Smooth muscle cell (in vitro differentiated cells): Measurements from ENCODE around the gene VAV2. TPM values are rescaled to one million over a fixed set of nuclear protein-coding genes. Genes with fewer than 3 reads are reported as not detected.

Source experiments
- DNase-seq: peaks from one replicate; lab custom pipeline; 2025; ENCODE audit not compliant: unreplicated experiment; lab: John Stamatoyannopoulos, UW
- H2AFZ ChIP-seq: fragments of 200-600 bp; sonication (generic); 2 replicates; pipeline ENCODE4 v1.6.0; 2016; ENCODE audit warnings: antibody characterized with exemption, low read depth, mild to moderate bottlenecking
- H3F3A ChIP-seq: fragments of 200-600 bp; sonication (generic); 2 replicates; pipeline ENCODE4 v1.6.0; 2017; ENCODE audit warnings: antibody characterized with exemption, low read depth
- H3K27ac ChIP-seq: fragments of 200-600 bp; sonication (generic); 2 replicates; pipeline ENCODE4 v1.5.1; 2016; ENCODE audit warnings: low read depth, mild to moderate bottlenecking
- H3K27me3 ChIP-seq: fragments of 200-600 bp; sonication (generic); 2 replicates; pipeline ENCODE4 v1.6.1; 2016; ENCODE audit warnings: low read depth, mild to moderate bottlenecking
- H3K36me3 ChIP-seq: fragments of 200-600 bp; sonication (generic); 2 replicates; pipeline ENCODE4 v1.5.1; 2016; ENCODE audit warnings: low read depth
- H3K4me1 ChIP-seq: fragments of 200-600 bp; sonication (generic); 2 replicates; pipeline ENCODE4 v1.5.1; 2016; ENCODE audit warnings: low read depth
- H3K4me2 ChIP-seq: fragments of 200-600 bp; sonication (generic); 2 replicates; pipeline ENCODE4 v1.6.0; 2016; ENCODE audit warnings: mild to moderate bottlenecking
- H3K4me3 ChIP-seq: fragments of 200-600 bp; sonication (generic); 2 replicates; pipeline ENCODE4 v1.5.1; 2016; ENCODE audit warnings: mild to moderate bottlenecking
- H3K79me2 ChIP-seq: fragments of 200-600 bp; sonication (generic); 2 replicates; pipeline ENCODE4 v1.6.0; 2016; ENCODE audit warnings: low read depth, mild to moderate bottlenecking
- H3K9ac ChIP-seq: fragments of 200-600 bp; sonication (generic); 2 replicates; pipeline ENCODE4 v1.6.0; 2016; ENCODE audit warnings: low read depth
- H3K9me3 ChIP-seq: fragments of 200-600 bp; sonication (generic); replicated peaks from 2 replicates; pipeline ENCODE4 v1.5.1; 2016; ENCODE audit warnings: low read depth
- H4K20me1 ChIP-seq: fragments of 200-600 bp; sonication (generic); 2 replicates; pipeline ENCODE4 v1.6.0; 2016; ENCODE audit warnings: low read depth
- CTCF ChIP-seq: fragments of 200-600 bp; sonication (generic); IDR thresholded peaks from 2 replicates; pipeline ENCODE4 v1.5.1; 2017; ENCODE audit warnings: borderline replicate concordance, mild to moderate bottlenecking, antibody characterized with exemption; ENCODE audit not compliant: insufficient read depth, poor library complexity, severe bottlenecking
- WGBS: methylation state at CpG from one replicate; pipeline ENCODE4 v1.1.7; 2016; ENCODE audit warnings: low lambda C conversion rate; 5-methylcytosine and 5-hydroxymethylcytosine counted together
- polyA plus RNA-seq: library from polyadenylated mRNA; unstranded; fragments of >200 nt; fragmentation: Nextera tagmentation; extraction: Ambion mirVana; gene quantifications from 2 replicates; pipeline ENCODE4 v1.2.1, GENCODE V29; 2016
- total RNA-seq: library from RNA; depleted of rRNA; stranded (reverse); fragments of >200 nt; gene quantifications from 2 replicates; pipeline ENCODE4 v1.2.3, GENCODE V29; 2014

VAV2 gene
- total and polyA plus RNA-seq, 2 experiments from 2014 or later = 26.2 to 35.3 TPM

DNA sequence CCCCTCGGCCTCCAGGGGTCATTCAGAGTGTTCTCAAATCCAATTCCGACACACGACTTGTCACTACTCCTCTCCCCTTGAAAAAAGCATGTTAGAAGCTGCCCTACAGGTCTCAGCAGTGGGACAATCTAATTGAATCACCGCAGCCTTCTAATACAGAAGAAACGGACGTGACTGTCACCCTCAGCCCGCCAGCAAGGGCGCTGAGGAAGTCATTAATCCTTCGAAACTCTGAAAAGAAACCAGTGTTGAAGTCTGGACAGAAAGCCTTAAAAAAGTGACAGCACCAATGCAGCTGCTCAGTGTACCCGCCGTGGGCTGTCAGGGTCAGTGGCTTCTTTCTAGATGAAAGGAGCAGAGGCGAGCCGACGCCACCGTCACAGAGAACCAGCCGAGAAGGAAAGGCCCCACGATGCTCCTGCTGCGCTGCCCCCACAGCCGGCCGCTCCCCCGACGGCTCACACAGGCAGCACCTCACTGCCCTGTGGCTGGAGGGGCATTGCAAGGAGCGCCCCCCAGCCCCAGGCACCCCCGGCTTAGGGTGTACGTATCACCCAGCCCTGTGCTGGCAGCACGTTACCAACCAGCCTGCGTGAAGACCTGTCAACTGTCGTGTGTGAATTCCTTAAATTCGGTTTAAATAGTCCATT, 38.8 kb upstream of the VAV2 start:
- H2AFZ ChIP-seq = no peak overlapping the region
- H3K79me2 ChIP-seq = no peaks in the 10 kb centered on the region
- no peak overlapping the region for H3K4me2 ChIP-seq
- no peak for DNase-seq
- no peak overlapping the region for H3K27ac ChIP-seq
- no peak overlapping the region for H3K4me3 ChIP-seq
- no peak for TF ChIP-seq CTCF
- peaks cover 5% of the 10 kb centered on the region for H3K4me1 ChIP-seq
- H3F3A ChIP-seq = peaks cover 4% of the 10 kb centered on the region
- no peaks in the 10 kb centered on the region for H3K36me3 ChIP-seq
- H3K27me3 ChIP-seq = no peaks in the 10 kb centered on the region
- H4K20me1 ChIP-seq = no peaks in the 10 kb centered on the region
- 95% methylated on average over 29 of the region's 29 CpGs for WGBS
- no peaks in the 10 kb centered on the region for H3K9me3 ChIP-seq
- H3K9ac ChIP-seq = no peak overlapping the region

DNA sequence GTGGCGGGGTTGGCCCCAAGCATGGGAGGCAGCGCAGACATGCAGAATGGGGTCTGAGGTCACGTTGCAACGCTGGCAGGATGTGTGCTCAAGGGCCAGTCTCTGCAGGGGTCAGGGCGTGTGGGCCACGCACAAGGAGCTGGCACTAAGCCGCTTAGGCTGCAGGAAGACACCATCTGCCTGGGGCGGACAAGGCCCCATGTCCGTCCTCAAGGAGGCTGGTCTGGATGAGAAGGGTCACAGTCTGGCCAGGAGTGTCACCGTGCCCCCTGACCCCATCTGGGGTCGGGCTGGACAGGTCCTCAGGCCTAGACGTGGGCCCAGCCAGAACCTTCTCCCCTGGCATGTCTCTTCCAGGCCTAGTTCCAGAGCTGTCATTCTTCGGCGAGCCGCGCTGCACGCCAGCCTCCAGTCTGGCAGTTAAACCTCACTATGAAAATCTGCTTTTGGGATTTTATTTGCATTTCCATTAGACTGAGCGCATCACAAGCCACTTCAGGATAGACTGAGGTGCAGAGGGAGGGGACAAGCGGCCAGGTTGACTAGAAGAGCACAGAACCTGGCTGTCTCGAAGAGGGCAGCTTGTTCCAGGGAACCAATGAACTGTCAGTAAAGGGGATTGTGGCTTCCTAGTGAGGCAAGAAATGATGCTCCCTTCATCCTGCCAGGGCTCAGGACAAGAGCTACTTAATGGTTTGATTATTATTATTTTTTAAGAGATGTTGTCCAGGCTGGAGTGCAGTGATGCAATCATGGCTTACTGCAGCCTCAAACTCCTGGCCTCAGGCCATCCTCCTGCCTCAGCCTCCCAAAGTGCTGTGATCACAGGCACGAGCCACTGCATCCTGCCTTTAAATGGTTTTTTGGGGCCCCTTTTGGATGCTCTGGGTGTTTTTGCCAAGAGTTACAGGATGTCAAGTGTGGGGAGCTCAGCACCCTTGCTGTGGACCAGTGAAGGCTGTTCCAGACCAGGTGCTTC, 37.4 kb upstream of the VAV2 start:
- Histone ChIP-seq H3K9me3 (no peaks in the 10 kb centered on the region), H2AFZ (no peak overlapping the region), H3K27me3 (no peaks in the 10 kb centered on the region), H3K4me3 (no peak overlapping the region), H3K27ac (no peak overlapping the region), H3K9ac (no peak overlapping the region), H3K4me1 (peaks cover 6% of the 10 kb centered on the region), H3F3A (peaks cover 4% of the 10 kb centered on the region), H3K36me3 (no peaks in the 10 kb centered on the region), H3K79me2 (no peaks in the 10 kb centered on the region), H4K20me1 (no peaks in the 10 kb centered on the region), H3K4me2 (no peak overlapping the region)
- no peak for DNase-seq
- WGBS = 97% methylated on average over 21 of the region's 21 CpGs
- no peak for TF ChIP-seq CTCF

GRCh38 chr9:134028575-134029247, 36.6 kb upstream of the VAV2 start:
- Histone ChIP-seq H3K4me2 (no peak overlapping the region), H2AFZ (no peak overlapping the region)
- WGBS = 97% methylated on average over 22 of the region's 22 CpGs

More at GRCh38 chr9:134028575-134029247, 36.6 kb upstream of the VAV2 start:
- Histone ChIP-seq H3K27ac (no peak overlapping the region), H3K9ac (no peak overlapping the region), H3K36me3 (no peaks in the 10 kb centered on the region), H3K4me3 (no peak overlapping the region), H3F3A (peaks cover 4% of the 10 kb centered on the region), H3K4me1 (peaks cover 6% of the 10 kb centered on the region), H3K27me3 (no peaks in the 10 kb centered on the region), H3K9me3 (no peaks in the 10 kb centered on the region), H3K79me2 (no peaks in the 10 kb centered on the region), H4K20me1 (no peaks in the 10 kb centered on the region)
- DNase-seq = no peak
- no peak for TF ChIP-seq CTCF
